HuH-7 (cell line): ENCODE results near the gene ITCH.
"Not testable (repeated sequence)": the region's sequence is repeated elsewhere in the genome, so short reads cannot be mapped to it uniquely, and the experiment has no call there.

Experiments
- DNase-seq: peaks from one replicate; pipeline ENCODE4 v3.0.0; 2011; ENCODE audit warnings: low spot score

Gene ITCH

GRCh38 chr20:34461779-34462087 lies 98.7 kb downstream of the ITCH start:
- DNase-seq, result no peak

DNA sequence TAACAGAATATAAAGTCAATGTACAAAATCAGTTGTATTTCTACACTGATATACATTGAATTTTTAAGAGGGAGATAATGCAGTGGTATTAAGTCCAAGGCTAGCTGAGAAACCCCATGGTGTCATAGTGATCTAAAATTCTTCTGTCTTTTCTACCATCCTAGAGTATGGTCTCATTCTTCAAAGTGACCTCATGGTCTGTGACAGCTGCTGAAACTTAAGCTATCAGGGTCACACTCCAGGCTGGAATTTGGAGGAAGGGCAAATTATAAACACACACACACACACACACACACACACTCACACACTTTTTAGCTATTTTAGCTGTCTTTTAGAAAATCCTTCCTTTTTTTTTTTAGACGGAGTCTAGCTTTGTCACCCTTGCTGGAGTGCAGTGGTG lies 105.9 kb downstream of the ITCH start:
- DNase-seq, result no peak

DNA sequence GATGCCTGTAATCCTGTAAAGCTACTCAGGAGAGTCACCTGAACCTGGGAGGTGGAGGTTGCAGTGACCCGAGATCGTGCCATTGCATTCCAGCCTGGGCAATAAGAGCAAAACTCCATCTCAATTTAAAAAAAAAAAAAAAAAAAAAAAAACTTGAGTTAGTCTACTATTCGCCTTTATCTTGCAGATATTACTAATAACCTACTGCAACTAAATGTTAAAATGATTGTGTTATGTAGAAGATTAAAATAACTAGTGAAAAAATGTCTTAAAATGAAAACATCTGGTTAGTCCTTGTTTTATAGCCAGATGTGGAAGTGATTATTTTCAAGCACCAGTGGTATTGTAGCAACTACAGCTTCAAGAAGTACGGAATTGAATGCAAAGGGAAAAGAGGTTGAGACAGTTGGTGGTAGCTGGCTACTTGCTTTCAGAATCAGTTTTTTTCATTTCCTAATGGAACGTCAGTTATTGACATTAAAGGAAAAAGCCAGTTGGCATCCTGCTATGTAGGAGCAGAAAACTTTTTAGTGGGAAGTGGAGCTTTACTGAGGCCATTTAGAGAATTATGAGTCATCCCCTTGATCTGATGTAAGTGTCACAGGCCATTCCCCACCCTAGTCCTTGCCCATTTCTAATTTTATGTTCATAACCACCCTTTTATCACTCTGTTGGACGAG lies 109.3 kb downstream of the ITCH start:
- DNase-seq, result no peak

- peak; percentile 63 for DNase-seq
Observed at GRCh38 chr20:34473262-34473883, 110.3 kb downstream of the ITCH start.

DNA sequence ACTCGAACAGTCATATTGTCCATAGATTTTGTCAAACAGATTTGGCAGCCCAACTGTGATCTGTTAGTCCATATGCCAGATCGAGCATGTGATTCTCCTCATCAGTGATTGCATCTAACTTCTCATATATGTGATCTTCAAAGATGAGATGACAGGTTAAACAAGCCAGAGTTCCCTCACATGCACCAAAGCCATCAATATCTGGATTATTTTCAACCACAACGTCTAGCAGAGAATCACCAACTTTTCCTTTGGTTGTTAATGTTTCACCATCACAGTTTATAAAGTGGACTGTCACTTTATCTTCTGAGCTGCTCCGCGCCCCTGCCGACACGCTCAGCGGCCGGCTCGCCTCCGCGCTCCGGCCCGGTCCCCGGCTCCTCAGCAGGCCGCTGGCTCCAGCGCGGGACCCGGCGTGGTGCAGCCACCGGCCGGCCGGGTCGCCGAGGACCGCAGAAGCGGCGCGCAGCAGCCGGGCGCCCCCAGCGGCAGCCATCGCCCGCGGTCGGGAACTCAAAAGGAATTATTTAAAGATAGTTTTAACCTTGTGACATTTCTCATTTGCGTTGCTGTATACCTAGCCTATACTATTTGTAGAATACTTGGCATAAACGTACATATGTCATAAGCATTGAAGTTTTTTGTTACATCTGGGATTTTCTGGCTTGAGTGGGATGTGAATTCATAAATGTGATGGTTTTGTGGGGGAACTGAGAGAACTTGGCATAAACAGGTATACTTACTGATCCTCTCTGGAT lies 113.1 kb downstream of the ITCH start:
- DNase-seq, result no peak

GRCh38 chr20:34479627-34480026 lies 116.6 kb downstream of the ITCH start:
- DNase-seq, result no peak

DNA sequence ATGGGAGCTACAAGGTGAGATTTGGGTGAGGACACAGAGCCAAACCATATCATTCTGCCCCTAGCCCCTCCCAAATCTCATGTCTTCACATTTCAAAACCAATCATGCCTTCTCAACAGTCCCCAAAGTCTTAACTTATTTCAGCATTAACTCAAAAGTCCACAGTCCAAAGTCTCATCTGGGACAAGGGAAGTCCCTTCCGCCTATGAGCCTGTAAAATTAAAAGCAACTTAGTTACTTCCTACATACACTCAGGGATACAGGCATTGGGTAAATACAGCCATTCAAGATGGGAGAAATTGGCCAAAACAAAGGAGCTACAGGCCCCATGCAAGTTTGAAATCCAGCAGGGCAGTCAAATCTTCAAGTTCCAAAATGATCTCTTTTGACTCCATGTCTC lies 119.1 kb downstream of the ITCH start:
- DNase-seq, result not testable (repeated sequence)

GRCh38 chr20:34483585-34484220 lies 120.6 kb downstream of the ITCH start:
- DNase-seq, result not testable (repeated sequence)

GRCh38 chr20:34485068-34485634 lies 122.1 kb downstream of the ITCH start:
- DNase-seq, result no peak

- DNase-seq, result no peak
Observed at GRCh38 chr20:34491226-34491931, 128.3 kb downstream of the ITCH start.

- no peak for DNase-seq
Observed at GRCh38 chr20:34491932-34492509, 128.9 kb downstream of the ITCH start.

- DNase-seq, result no peak
Observed at GRCh38 chr20:34493646-34494045, 130.6 kb downstream of the ITCH start.

DNA sequence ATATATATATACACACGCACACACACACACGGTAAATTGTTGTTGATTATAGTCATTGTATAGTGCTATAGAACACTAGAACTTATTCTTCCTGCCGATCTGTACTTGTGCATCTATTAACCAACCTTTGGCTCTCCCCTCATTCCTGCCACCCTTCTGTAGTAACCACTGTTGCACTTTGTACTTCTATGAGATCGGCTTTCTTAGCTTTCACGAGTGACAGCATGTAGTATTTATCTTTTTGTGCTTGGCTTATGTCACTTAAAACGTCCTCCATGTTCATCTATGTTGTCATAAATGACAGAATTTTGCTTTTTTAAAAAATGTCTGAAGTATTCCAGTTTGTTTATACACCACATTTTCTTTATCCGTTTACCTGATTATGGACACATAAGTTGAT lies 132.2 kb downstream of the ITCH start:
- DNase-seq, result no peak

GRCh38 chr20:34495916-34496315 lies 132.8 kb downstream of the ITCH start:
- no peak for DNase-seq

GRCh38 chr20:34497596-34497995 lies 134.5 kb downstream of the ITCH start:
- not testable (repeated sequence) for DNase-seq

GRCh38 chr20:34500823-34501222 lies 137.8 kb downstream of the ITCH start:
- no peak for DNase-seq

- DNase-seq, result no peak
Observed at GRCh38 chr20:34506480-34506879, 143.4 kb downstream of the ITCH start.

DNA sequence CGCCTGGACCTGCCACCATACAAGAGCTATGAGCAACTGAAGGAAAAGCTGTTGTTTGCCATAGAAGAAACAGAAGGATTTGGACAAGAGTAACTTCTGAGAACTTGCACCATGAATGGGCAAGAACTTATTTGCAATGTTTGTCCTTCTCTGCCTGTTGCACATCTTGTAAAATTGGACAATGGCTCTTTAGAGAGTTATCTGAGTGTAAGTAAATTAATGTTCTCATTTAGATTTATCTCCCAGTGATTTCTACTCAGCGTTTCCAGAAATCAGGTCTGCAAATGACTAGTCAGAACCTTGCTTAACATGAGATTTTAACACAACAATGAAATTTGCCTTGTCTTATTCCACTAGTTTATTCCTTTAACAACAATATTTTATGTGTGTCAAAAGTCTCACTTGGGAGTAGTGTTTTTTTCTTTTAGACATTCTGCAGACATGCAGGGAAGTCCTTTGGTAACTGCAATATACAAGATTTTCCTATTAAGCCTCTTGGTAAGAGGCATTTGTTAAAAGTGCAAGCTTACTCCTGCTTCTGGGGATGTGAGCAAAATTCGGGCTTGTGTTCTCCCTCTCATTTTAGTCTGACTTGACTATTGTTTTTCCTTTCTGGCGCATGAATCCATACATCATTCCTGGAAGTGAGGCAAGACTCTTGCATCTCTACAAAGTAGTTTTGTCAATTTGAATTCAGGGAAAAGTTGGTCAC lies 144.8 kb downstream of the ITCH start:
- no peak for DNase-seq

GRCh38 chr20:34510575-34510974 lies 147.5 kb downstream of the ITCH start:
- no peak for DNase-seq

DNA sequence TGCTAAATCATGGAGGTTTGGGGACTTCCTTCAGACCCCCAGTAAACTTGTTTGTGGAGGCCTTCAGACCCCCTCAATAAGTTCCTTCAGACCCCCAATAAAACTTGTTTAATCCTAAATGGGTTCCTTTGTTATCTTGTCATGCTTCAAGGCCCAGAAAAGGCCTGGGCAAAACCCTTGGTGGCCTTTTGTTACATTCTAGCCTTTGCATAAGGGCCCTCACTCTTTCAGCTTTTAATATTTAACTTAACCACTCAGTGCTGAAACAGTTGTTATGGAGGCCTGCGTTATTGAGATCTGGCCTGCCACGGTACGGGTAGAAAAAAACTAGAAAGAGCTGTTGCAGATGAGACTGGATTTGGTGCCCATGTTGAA lies 148.8 kb downstream of the ITCH start:
- no peak for DNase-seq
